Activated T-cell treated with anti-CD3 and anti-CD28 coated beads, Interleukin-2, amount 50 U/mL, for 48 hours (primary cell): Measurements from ENCODE around the gene HEXD.

ENCODE experiments used
- DNase-seq, 2 experiments: peaks; one replicate each; pipeline ENCODE4 v3.0.0-alpha.2; 2020

The HEXD gene

GRCh38 chr17:82461827-82462524 lies 43.8 kb downstream of the HEXD start:
- DNase-seq: no peak

GRCh38 chr17:82463391-82463790 lies 45.2 kb downstream of the HEXD start:
- DNase-seq: no peak

GRCh38 chr17:82463925-82464566 lies 45.9 kb downstream of the HEXD start:
- no peak for DNase-seq

GRCh38 chr17:82464567-82464929 lies 46.4 kb downstream of the HEXD start:
- no peak for DNase-seq

- DNase-seq: no peak
These were observed 47.0 kb downstream of the HEXD start for GRCh38 chr17:82465023-82465603.

- no peak for DNase-seq
These were observed 50.5 kb downstream of the HEXD start for GRCh38 chr17:82468692-82469091.

- DNase-seq: no peak
These were observed 51.9 kb downstream of the HEXD start for GRCh38 chr17:82470065-82470464.

- DNase-seq: no peak
These were observed 56.3 kb downstream of the HEXD start for GRCh38 chr17:82474223-82475010.

GRCh38 chr17:82475458-82475857 lies 57.3 kb downstream of the HEXD start:
- DNase-seq: no peak

GRCh38 chr17:82477934-82478333 lies 59.8 kb downstream of the HEXD start:
- DNase-seq: no peak

GRCh38 chr17:82479602-82480001 lies 61.5 kb downstream of the HEXD start:
- DNase-seq: no peak

- no peak for DNase-seq
These were observed 62.2 kb downstream of the HEXD start for GRCh38 chr17:82480318-82480717.

GRCh38 chr17:82483204-82483660 lies 65.1 kb downstream of the HEXD start:
- DNase-seq: no peak

GRCh38 chr17:82483836-82484235 lies 65.7 kb downstream of the HEXD start:
- DNase-seq: no peak

- no peak for DNase-seq
These were observed 68.3 kb downstream of the HEXD start for GRCh38 chr17:82486231-82487094.

GRCh38 chr17:82487910-82488309 lies 69.8 kb downstream of the HEXD start:
- no peak for DNase-seq

- no peak for DNase-seq
These were observed 71.0 kb downstream of the HEXD start for GRCh38 chr17:82489117-82489516.

GRCh38 chr17:82489851-82490511 lies 71.8 kb downstream of the HEXD start:
- DNase-seq: no peak

- no peak for DNase-seq
These were observed 72.5 kb downstream of the HEXD start for GRCh38 chr17:82490512-82491195.

- DNase-seq: no peak
These were observed 73.0 kb downstream of the HEXD start for GRCh38 chr17:82491196-82491530.

GRCh38 chr17:82491533-82491932 lies 73.4 kb downstream of the HEXD start:
- DNase-seq: no peak
